HG02588 (cell line): ENCODE results near the gene RNF141.

Experiments used
- ATAC-seq: cut with Tn5 transposase; IDR thresholded peaks from one replicate; pipeline ENCODE4 v1.9.1; 2021; ENCODE audit warnings: mild to moderate bottlenecking, moderate library complexity; ENCODE audit not compliant: unreplicated experiment

Gene RNF141

DNA sequence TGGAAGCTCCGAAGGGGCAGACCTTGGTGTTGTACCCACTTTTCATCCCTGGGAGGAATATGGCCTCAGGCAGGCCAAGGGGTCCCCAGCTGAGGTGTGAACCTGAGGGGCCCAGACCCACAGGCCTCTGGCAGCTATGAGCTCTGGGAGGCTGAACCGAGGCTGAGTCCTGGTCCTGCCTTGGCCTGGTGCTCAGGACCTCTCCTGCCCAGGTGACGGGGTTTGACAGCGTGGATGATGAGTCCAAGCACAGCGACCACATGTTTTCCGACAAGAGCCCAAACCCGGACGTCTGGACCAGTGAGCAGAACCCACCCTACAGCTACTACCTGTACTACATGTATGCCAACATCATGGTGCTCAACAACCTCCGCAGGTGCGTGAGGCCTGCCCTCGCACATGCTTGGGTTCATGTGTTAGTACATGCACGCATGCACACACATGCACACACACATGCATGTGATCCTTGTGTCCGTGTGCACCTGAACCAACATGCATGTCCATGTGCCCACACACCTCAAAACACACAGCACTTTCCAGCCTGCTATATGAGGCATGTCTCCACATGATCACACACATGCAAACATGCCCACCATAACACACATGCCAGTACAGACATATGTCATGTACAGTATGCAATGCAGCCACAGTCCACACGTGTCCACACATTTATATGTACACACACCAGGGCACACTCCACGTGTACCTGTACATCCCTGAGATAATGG, 40.9 kb downstream of the RNF141 start:
- no peak for ATAC-seq

DNA sequence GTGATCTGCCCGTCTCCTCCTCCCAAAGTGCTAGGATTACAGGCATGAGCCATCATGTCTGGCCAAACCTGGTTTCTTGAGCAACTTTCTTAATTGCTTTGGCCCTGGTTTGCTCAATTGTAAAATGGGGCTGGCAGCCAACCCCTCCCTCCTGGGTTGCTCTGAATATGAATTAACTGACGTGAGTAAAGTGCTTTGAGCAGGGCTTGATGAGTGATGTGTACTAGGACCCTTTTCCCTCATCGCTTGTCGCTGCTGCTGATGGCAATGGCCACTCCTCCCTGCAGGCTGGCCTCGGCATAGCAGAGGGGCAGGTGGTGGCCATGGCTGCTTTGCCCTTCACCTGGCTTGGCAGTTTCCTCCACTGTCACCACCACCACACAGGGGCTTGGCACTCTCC, 41.5 kb downstream of the RNF141 start:
- no peak for ATAC-seq

DNA sequence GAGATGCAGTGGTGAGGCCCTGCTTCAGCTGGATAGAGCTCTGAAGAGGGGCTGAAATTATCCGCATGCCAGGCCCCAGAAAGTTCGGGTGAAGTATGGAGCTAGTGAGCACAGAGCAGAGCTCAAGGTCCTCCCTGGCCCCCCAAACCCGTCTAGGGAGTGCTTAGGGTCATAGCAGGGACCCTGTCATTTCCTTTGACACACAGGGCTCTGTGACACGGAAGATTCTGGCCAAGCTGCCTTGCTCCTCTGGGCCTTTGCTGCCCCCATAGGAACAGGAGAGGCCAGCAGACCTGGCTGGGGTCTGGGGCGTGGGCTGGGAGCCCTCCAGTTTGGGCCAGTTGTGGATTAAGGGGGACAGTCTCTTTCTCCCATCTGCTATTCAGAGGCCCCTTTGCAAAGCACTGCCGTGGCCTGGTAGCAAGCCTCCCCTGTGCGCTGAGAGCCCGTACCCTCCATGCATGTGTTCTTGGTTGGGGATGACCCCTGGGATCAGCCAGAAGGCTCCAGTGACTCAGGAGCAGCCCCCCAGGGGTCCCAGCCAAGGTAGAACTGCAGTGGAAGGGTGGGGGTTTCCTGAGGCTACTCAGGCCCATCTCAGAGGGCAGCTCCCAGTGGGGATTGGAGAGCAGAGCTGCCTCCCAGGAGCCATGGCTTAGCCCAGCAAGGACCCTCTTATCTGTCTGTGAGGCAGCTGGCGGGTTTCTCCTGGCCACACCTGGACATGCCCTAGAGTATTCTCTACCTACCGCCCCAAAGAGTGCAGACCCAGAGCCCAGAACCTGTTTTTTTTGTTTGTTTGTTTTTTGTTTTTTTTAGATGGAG, 42.3 kb downstream of the RNF141 start:
- ATAC-seq, result no peak

GRCh38 chr11:10498022-10498400, 43.0 kb downstream of the RNF141 start:
- ATAC-seq, result no peak

GRCh38 chr11:10497371-10498021, 43.5 kb downstream of the RNF141 start:
- ATAC-seq, result no peak

DNA sequence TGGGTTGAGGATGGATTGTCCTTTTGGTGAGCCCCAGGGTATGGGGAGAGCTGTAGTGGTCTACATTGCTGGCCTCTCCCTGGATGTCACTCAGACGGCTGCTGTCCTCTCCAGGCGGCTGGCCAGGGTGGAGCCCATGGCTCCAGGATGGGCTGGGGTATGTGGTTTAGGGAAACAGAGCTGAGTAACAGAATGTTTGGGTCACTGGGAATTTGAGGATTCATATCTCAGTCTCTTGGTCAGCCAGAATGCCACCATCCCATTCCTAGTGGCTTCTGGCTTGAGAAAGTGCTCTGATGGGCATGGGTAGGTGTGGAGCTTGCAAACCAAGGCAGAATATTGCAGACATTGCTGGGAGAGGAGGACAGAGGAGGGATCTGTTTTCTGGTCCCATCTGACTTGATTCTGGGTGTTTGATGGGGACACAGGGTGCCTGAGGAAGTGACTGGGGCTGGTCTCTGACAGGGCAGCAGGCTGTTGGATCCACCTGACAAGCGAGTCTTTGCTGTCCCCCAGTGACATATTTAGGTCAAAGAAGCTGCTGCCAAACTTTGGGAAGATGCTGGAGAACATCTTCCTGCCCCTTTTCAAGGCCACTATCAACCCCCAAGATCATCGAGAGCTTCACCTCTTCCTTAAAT, 44.6 kb downstream of the RNF141 start:
- no peak for ATAC-seq

DNA sequence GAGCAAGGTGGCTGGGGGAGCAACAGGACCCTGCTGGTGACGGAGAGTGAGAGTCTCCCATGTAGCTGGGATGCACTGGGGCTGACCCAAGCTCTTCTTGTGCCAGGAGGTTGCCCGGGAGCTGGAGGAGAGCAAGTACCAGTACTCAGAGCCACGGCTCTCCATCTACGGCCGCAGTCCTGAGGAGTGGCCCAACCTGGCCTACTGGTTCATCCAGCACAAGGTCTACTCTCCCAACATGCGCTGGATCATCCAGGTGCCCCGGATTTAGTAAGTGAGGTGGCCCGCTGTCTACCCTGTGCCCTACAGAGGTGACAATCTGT, 45.6 kb downstream of the RNF141 start:
- ATAC-seq, result no peak

- no peak for ATAC-seq
Measured at GRCh38 chr11:10494636-10495463, 46.1 kb downstream of the RNF141 start.

GRCh38 chr11:10493041-10493663, 47.8 kb downstream of the RNF141 start:
- no peak for ATAC-seq

DNA sequence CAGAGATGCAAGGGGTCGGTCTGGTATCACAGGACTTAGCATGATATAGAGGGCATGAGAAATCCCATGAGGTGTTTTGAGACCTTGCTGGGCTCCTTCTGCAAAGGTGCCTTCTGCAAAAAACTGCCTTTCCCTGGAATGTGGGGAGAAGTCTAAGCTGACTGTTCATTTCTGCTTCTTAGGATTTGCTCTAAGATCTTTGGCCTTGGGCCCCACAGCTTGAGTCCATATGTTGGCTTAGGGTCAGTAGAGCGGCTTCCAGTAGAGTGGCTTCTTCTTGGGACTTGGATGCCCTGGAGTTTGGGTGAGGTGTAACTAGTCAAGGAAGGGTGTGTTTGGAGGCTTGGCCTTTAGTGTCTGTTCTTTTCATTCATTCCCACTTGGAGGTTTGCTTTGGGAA, 48.9 kb downstream of the RNF141 start:
- ATAC-seq, result no peak

DNA sequence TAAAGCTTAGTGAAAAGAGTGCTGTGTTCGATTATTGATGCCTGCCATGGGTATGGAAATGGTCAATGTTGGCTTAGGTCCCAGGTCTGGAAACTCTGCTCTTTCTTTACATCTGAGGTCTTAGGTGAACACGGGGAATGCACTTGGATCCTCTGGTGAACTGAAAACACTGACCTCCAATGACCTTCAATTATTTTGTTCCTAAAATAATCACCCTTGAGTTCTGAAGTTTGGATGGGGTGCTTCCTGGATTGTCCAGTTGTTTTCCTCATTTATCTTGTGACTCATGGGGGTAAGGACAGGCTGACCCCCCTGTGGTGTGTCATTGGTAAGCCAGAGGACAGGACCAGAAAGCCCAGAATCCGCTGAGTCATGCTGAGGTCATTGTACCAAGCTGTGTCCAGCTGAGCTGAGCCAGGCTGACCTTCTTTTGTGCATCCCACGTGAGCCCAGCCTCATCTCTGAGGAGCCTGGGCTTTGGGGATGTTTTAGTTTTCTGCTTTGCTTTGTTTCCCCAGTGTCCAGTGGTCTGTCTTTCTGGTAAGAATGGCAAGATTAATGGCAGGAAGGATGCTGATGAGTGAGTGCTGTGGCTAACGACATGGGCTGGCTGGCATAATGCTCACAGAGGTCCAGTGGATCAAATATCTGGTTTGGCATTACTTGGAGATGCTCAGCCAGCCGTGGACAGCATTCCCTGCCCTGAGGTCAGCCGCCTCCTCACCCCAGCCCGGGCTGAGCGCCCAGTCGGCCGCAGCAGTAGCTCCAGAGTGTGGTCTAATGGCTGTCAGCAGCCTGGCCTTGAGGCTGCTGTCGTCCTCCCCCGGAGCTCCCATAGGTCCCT, 50.4 kb downstream of the RNF141 start:
- no peak for ATAC-seq

DNA sequence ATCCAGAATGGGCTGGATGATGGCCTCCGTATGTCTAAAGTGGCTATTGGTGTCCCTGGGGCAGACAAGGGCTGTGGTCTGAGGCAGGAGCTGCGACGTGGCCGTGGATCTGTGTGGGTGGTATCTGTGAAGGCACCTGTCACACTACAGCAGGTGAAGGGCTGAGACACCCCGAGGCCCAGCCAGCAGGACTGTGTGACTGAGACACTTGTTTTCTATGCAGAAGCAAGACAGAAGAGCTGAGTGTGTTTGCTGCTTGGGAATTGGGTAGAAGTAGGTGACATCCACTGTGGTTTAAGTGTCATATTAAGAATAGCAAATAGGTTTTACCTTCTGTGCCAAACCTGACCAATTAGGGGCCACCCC, 51.0 kb downstream of the RNF141 start:
- ATAC-seq, result no peak

DNA sequence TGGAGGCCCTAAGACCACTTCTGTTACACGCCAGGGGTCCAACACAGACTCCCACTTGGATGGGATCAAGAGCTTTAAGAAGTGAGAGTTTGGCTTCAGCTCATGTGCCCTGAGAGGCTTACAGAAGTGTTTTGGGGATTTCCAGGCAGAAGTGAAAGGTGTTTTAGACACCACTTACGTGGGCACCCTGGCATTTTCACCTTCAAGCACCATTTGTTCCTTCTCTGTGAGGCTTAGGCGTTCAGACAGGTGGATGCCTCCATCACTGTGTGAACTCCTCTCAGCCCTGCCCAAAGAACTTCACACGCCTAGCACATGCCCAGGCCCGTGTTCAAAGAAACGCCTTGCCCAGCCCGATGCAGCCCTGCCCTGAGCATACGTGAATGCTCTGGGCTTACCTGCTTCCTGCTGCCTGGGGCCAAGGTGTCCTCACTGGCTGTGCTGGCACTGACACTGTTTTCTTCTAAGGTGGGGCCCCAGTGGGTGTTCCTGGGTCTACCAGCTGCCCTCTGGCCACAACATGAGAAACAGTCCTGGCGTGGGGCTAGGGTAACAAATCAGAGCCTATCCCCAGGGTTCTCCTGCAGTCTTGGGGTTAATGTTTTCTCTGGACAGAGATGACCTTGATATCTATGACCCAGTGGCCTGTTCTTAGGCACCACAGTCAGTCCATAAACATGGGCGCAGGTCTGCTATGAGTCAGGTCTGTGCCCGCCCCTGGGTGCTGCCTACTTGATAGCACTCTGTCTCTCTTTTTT, 51.9 kb downstream of the RNF141 start:
- ATAC-seq, result peak; percentile 66

- ATAC-seq, result no peak
Measured at GRCh38 chr11:10488121-10488933, 52.7 kb downstream of the RNF141 start.

DNA sequence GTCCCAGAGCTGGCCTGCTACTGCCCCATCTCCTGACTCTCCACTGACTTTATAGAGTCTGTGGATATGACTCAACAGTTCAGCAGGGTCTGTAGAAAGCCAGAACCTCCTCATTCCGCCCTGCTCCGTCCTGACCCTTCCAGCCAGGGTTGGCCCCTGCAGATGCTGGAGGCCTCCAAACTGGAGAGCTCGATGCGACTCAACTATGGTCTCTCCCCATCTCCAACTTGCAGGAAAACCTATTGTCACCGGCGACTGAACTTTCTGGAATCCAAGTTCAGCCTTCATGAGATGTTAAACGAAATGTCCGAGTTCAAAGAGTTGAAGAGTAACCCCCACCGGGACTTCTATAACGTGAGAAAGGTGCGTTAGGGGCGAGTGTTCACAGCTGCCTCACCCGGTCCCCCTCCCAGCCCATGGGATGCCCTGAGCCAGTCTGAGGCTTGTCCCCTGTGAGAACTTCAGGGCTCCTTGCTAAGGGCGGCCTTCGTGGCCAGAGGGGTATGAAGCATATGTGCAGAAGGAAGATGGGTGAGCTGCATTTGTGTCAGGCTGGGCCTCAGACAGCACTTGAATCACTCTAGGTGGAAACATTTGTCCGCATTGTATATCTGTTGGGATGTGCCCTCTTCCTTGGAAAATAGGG, 53.9 kb downstream of the RNF141 start:
- no peak for ATAC-seq

DNA sequence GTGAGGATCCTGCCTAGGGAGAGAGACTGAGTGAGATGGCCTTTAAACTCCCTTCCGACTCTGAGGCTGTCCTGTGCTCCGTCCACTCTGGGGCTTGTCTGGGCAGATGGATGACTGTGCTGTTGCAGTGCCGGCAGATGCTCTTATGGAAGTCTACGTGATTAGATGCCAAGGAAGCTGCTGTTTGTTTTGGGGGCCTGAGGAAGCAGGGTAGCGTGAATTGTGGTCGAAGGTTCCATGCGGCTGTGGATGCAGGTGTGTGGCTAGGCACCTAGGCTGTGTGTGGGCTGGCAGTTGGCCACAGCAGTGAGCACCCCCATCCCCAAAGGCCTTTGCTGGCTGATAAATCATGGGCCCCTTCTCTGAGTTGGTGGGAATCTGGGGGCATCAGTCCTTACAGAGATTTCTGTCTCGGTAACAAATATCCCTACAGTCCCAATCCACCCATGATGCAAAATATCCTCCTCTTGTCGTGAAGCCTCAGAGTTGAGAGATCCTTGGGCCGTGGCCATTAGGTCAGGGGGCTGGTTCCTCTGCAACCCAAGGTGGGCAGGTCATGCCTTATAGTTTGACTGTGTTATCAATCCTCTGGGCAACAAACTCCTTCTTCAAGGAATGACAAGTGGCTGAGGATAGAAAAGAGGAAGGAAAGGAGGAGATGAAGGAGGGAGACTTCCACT, 54.7 kb downstream of the RNF141 start:
- no peak for ATAC-seq

GRCh38 chr11:10485646-10486045, 55.3 kb downstream of the RNF141 start:
- ATAC-seq, result no peak
